ENCODE data around the gene TMEM50A.

TMEM50A gene

GRCh38 chr1:25347556-25347955, 9.4 kb downstream of the TMEM50A start:
- TF ChIP-seq, protein P1, sequence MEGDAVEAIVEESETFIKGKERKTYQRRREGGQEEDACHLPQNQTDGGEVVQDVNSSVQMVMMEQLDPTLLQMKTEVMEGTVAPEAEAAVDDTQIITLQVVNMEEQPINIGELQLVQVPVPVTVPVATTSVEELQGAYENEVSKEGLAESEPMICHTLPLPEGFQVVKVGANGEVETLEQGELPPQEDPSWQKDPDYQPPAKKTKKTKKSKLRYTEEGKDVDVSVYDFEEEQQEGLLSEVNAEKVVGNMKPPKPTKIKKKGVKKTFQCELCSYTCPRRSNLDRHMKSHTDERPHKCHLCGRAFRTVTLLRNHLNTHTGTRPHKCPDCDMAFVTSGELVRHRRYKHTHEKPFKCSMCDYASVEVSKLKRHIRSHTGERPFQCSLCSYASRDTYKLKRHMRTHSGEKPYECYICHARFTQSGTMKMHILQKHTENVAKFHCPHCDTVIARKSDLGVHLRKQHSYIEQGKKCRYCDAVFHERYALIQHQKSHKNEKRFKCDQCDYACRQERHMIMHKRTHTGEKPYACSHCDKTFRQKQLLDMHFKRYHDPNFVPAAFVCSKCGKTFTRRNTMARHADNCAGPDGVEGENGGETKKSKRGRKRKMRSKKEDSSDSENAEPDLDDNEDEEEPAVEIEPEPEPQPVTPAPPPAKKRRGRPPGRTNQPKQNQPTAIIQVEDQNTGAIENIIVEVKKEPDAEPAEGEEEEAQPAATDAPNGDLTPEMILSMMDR (IDR thresholded peaks at IDR 0.05), result no peak
- Histone ChIP-seq H3K27ac (no peak overlapping the region), H3K4me3 (no peak overlapping the region)
- no peak for DNase-seq (ENCODE audit: low spot score)

- Histone ChIP-seq H3K27ac (no peak overlapping the region), H3K4me3 (no peak overlapping the region)
- no peak for DNase-seq (ENCODE audit: low spot score)
- TF ChIP-seq, protein P1 (IDR thresholded peaks at IDR 0.05), result no peak
Observed at GRCh38 chr1:25349606-25350005, 11.5 kb downstream of the TMEM50A start.

GRCh38 chr1:25355841-25356395, 17.8 kb downstream of the TMEM50A start:
- Histone ChIP-seq H3K27ac (no peak overlapping the region), H3K4me3 (no peak overlapping the region)
- DNase-seq (ENCODE audit: low spot score), result no peak
- TF ChIP-seq, protein P1 (IDR thresholded peaks at IDR 0.05), result no peak

DNA sequence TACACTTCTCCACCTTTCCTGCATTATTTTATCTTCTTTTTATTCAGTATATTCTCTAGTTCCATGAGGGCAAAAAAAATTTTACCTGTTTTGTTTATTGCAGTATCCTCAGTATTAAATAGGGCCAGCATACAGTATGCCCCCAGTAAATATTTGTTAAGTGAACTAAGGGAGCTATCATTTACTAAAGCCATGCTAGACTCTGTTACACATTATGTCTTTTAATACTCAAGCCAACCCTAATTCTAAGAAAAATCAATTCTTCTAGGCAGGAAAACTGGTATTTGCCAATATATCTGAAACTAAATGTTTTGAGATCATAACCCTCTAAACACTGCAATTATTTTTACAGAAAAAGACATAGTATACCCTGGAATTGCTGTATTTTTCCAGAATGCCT, 18.3 kb downstream of the TMEM50A start:
- DNase-seq (ENCODE audit: low spot score), result no peak
- TF ChIP-seq, protein P1 (IDR thresholded peaks at IDR 0.05), result no peak
- Histone ChIP-seq H3K27ac (no peak overlapping the region), H3K4me3 (no peak overlapping the region)

DNA sequence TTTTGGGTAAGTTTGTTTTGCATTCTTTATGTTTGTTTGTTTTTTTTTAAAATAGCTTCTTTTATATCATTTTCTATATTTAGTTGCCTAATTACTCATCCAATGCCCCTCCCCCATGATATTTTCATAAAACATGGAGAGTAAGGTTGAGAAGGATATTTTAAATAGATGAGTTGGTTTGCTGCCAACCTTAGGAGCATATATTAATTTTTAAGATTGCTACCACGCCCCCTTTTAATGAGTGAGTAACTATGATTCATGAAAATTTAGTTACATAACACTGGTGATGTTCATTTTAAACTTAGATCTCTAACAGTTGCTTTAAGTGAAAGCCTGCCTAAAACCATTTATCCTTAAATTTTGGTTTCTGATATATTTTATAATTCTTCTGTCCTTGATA, 18.7 kb downstream of the TMEM50A start:
- DNase-seq (ENCODE audit: low spot score), result no peak
- TF ChIP-seq, protein P1 (IDR thresholded peaks at IDR 0.05), result no peak
- H3K4me3 ChIP-seq, result no peak overlapping the region
- H3K27ac ChIP-seq, result no peak overlapping the region

GRCh38 chr1:25360596-25361581, 22.8 kb downstream of the TMEM50A start:
- H3K27ac ChIP-seq, result no peak overlapping the region
- TF ChIP-seq, protein P1 (IDR thresholded peaks at IDR 0.05), result no peak
- DNase-seq (ENCODE audit: low spot score), result no peak
- H3K4me3 ChIP-seq, result no peak overlapping the region
